ENCODE data around the gene BOLA1.

BOLA1 gene, protein sequence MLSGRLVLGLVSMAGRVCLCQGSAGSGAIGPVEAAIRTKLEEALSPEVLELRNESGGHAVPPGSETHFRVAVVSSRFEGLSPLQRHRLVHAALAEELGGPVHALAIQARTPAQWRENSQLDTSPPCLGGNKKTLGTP

DNA sequence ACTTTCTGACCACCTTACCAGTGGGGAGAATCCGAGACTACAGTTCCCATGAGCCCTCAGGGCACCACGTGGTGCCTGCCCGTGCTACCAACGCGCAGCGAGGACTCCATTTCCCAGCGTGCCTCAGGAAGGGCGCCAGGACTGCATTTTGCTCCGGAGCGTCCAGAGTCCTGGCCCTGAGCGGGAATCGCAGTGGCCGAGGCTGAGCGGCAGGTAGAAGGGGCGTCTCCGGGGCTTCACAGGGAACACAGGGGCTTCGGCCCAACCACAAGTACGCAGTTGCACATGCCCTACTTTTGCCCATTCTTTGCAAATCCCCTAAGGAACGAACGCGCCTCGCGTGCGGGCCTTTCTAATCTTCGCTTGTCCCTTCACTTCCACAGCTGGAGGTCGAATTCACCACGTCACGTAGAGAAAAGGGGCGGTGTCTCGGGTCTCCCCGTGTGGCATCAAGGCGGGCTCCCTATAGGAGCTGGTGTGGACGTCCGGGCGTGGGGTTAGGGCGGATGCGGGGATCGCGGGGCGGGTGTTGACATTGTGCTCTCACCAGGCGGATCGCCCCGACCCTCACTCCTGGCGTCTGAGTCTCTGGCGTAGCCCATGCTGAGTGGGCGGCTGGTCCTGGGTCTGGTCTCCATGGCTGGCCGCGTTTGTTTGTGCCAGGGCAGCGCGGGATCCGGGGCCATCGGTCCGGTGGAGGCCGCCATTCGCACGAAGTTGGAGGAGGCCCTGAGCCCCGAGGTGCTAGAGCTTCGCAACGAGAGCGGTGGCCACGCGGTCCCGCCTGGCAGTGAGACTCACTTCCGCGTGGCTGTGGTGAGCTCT is at the start of gene BOLA1:
TSS of gene BOLA1 (plus strand) at position 109 of the 825 bp plus-strand sequence. CDS start at position 601, 492 bp downstream.
- TF ChIP-seq GATA2 (IDR thresholded peaks at IDR 0.05; ENCODE audit: low read depth, low read length) (no peak), GATA3 (IDR thresholded peaks at IDR 0.05; ENCODE audit: low read depth, low read length) (no peak)

DNA sequence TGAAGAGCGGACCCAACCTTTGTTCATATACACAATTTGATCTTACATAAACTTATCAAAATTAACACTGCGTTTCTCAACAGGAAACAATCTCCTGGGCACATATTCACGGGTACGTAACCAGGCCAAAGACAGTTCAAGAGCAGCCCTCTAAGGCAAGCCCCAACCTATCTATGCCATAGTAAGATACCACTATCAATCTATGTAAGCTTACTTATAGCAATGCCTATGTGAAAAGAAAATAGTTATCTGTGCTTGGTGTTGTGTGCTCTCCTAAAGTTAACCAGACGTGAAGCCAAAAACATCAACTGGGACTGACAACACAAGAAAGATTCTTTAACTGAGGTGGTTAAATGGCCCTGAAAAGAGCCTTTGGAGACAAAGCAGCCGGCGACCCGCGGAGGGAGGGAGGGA is 49.4 kb upstream of the BOLA1 start:
- TF ChIP-seq GATA2 (IDR thresholded peaks at IDR 0.05; ENCODE audit: low read depth, low read length) (no peak), GATA3 (IDR thresholded peaks at IDR 0.05; ENCODE audit: low read depth, low read length) (no peak)

DNA sequence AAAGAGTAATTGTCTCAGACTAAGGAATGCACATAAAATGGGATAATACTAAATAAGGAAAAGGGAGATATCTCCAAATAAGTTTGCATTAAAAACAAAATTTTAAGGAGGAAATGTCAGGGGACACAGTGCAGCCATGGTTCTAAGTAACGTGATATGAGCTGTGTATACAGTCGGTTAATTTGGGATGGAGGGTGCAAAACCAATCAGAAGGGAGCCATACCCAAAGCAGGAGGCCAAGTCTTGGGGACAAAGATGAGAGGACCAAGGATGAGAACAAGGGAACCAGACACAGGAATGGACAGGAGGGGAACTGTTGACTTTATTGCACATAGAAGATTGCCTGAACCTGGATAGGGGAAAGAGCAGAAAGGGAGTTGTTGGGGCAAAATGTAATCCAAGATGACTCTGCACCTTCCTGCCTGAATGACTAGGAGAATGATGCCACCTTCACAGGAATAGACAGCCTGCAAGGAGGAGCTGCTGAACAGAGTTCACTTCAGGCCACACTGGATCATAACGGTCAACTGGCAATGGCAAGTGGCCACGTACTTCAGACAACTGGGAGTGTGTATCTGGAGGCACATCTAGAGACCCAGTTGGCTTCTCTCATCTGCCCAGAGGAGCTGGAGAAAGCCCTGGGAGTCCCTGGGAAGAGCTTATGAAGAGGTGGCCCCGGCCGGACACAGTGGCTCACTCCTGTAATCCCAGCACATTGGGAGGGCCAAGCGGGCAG is 22.0 kb upstream of the BOLA1 start:
- TF ChIP-seq GATA2 (IDR thresholded peaks at IDR 0.05; ENCODE audit: low read depth, low read length) (no peak), GATA3 (IDR thresholded peaks at IDR 0.05; ENCODE audit: low read depth, low read length) (no peak)

- no peak for TF ChIP-seq GATA2 (IDR thresholded peaks at IDR 0.05; ENCODE audit: low read depth, low read length)
- TF ChIP-seq GATA3 (IDR thresholded peaks at IDR 0.05; ENCODE audit: low read depth, low read length) = no peak
Observed at GRCh38 chr1:149879556-149879955, 19.8 kb upstream of the BOLA1 start.

- TF ChIP-seq GATA3 (IDR thresholded peaks at IDR 0.05; ENCODE audit: low read depth, low read length) (no peak), GATA2 (IDR thresholded peaks at IDR 0.05; ENCODE audit: low read depth, low read length) (no peak)
Observed at GRCh38 chr1:149881876-149882275, 17.5 kb upstream of the BOLA1 start.

DNA sequence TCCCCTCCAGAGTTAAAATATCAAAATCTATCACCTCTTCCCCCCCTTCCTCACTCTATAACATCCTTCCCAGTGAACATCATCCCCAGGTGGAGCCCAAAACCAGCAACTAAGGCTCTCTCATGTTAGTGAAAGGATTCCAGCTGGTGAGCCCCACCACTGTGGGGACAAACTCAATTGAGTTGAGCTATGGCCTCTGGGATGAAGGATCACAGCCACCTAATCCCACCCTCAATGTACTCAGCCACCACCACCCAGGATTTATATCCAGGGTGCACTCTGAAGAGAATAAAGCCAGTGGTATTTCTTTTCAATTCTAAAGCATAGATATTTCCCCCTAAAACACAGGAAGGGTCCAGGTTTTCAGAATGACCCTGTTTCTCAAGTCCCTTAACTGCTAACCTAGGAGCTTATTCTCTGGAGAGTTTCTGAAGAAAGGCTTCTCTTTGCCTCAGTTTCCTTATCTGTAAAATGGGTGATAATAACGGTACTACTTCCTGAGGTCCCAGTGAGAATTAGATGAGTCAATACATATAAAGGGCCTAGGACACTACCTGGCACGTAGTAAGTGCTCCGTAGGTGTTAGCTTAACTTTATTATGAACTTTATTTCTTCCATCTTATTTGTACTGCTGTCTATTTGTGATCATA is 15.6 kb upstream of the BOLA1 start:
- no peak for TF ChIP-seq GATA2 (IDR thresholded peaks at IDR 0.05; ENCODE audit: low read depth, low read length)
- no peak for TF ChIP-seq GATA3 (IDR thresholded peaks at IDR 0.05; ENCODE audit: low read depth, low read length)

GRCh38 chr1:149884433-149885338 is 14.7 kb upstream of the BOLA1 start:
- TF ChIP-seq GATA3 (IDR thresholded peaks at IDR 0.05; ENCODE audit: low read depth, low read length) (no peak), GATA2 (IDR thresholded peaks at IDR 0.05; ENCODE audit: low read depth, low read length) (no peak)

- TF ChIP-seq GATA3 (IDR thresholded peaks at IDR 0.05; ENCODE audit: low read depth, low read length) (no peak), GATA2 (IDR thresholded peaks at IDR 0.05; ENCODE audit: low read depth, low read length) (no peak)
Observed at GRCh38 chr1:149885339-149886120, 13.8 kb upstream of the BOLA1 start.

- TF ChIP-seq GATA2 (IDR thresholded peaks at IDR 0.05; ENCODE audit: low read depth, low read length) (no peak), GATA3 (IDR thresholded peaks at IDR 0.05; ENCODE audit: low read depth, low read length) (no peak)
Observed at GRCh38 chr1:149886396-149887195, 12.8 kb upstream of the BOLA1 start.

DNA sequence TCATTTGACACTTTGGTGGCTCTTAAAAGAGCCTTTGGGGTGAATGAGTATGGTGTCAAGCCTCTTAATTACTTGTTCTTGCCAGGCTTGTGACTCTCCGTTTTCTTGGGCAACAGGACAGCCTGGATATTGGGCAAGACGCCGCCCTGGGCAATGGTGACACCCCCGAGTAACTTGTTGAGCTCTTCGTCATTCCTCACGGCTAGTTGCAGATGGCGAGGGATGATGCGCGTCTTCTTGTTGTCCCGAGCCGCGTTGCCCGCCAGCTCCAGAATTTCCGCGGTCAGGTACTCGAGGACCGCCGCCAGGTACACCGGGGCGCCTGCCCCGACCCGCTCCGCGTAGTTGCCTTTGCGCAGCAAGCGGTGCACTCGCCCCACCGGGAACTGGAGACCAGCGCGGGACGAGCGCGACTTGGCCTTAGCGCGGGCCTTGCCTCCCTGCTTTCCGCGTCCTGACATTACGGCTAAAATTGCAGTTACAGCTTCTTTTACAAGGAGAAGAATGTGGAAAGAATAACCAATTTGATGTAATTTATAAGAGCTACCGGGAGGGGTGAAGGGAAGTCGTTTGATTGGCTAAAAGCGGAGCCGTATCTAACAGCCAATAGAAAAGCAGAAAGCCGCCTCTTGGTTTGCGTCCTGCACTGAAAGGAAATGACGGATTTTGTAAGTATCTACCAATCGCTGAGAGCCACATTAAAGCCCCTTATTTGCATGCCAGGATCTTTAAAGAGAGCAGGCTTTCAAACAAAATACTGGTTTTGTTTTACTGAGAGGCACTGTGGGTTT is 11.7 kb upstream of the BOLA1 start:
- TF ChIP-seq GATA3 (IDR thresholded peaks at IDR 0.05; ENCODE audit: low read depth, low read length) = no peak
- no peak for TF ChIP-seq GATA2 (IDR thresholded peaks at IDR 0.05; ENCODE audit: low read depth, low read length)

All from SH-SY5Y (cell line).